A549 (cell line): ENCODE data around the gene OPHN1. TPM values are rescaled to one million over a fixed set of nuclear protein-coding genes. Genes with fewer than 3 reads are reported as not detected.

Experiments
- ATAC-seq, 2 experiments: fragments of 200-7000 bp in 1 of 2; fragments of >200 bp in 1 of 2; cut with Nextera tagmentation in 1 of 2; cut with Tn5 transposase in 1 of 2; 3 replicates each; pipeline versions ENCODE4 v1.8.0 to v1.9.1; 2018 to 2020; ENCODE audit warnings: mild to moderate bottlenecking in 1 of 2, moderate library complexity in 1 of 2
- CTCF ChIA-PET: fragments of 300-600 bp; sonication (Branson Sonifier 250); formaldehyde crosslinking; extraction: SDS; loops from one replicate; lab custom pipeline; 2021; ENCODE audit warnings: antibody characterized with exemption, inconsistent platforms; lab: Yijun Ruan, JAX
- POLR2A ChIA-PET: fragments of 350-600 bp; formaldehyde crosslinking; extraction: SDS; loops from one replicate; lab custom pipeline; 2021; ENCODE audit warnings: antibody characterized with exemption, inconsistent platforms; lab: Yijun Ruan, JAX
- DNase-seq, 2 experiments: peaks; one replicate each; pipeline versions ENCODE4 v3.0.0 to v3.0.0-alpha.2; 2011 to 2016; ENCODE audit warnings: low read depth in 1 of 2, low spot score in 1 of 2
- FAIRE-seq: peaks from 2 replicates; lab custom pipeline; 2011; peaks lifted over from hg19 to GRCh38; lab: Jason Lieb, UNC
- H3K27ac ChIP-seq, 2 experiments: fragments of >200 bp; sonication (Bioruptor Twin); formaldehyde crosslinking; 3 replicates each; pipeline ENCODE4 v1.5.1; 2016 to 2017
- H3K4me1 ChIP-seq: fragments of >200 bp; sonication (Bioruptor Twin); formaldehyde crosslinking; 3 replicates; pipeline ENCODE4 v1.6.1; 2016
- H3K4me2 ChIP-seq: fragments of >200 bp; sonication (Bioruptor Twin); formaldehyde crosslinking; 3 replicates; pipeline ENCODE4 v1.6.1; 2016
- H3K4me3 ChIP-seq: fragments of >200 bp; sonication (Bioruptor Twin); formaldehyde crosslinking; 3 replicates; pipeline ENCODE4 v1.5.1; 2016
- H3K9me3 ChIP-seq: fragments of >200 bp; sonication (Bioruptor Twin); formaldehyde crosslinking; 3 replicates; pipeline ENCODE4 v1.6.1; 2016
- CBX8 ChIP-seq: fragments of 200-600 bp; sonication (generic); IDR thresholded peaks from 2 replicates; pipeline ENCODE4 v1.6.1; 2016
- CEBPB ChIP-seq, 2 experiments: fragments of >200 bp in 1 of 2; sonication (Bioruptor Twin) in 1 of 2; formaldehyde crosslinking in 1 of 2; IDR thresholded peaks; 2 replicates each; pipeline ENCODE4 v1.6.1; 2012 to 2016
- CHD2 ChIP-seq: fragments of 150-350 bp; IDR thresholded peaks from 2 replicates; pipeline ENCODE4 v1.6.1; 2014; ENCODE audit warnings: low read length; ENCODE audit not compliant: partially characterized antibody
- E2F6 ChIP-seq: IDR thresholded peaks from 2 replicates; pipeline ENCODE4 v1.6.1; 2012; ENCODE audit warnings: low read depth, borderline replicate concordance
- EHF ChIP-seq: fragments of 250-450 bp; sonication (Bioruptor Pico); IDR thresholded peaks from 2 replicates; pipeline ENCODE4 v1.5.0; 2020; ENCODE audit warnings: mild to moderate bottlenecking
- ELK1 ChIP-seq: fragments of 150-350 bp; IDR thresholded peaks from 2 replicates; pipeline ENCODE4 v1.6.1; 2014; ENCODE audit warnings: low read depth, mild to moderate bottlenecking, low read length
- FOSB ChIP-seq: fragments of 250-450 bp; sonication (Bioruptor Pico); IDR thresholded peaks from 2 replicates; pipeline ENCODE4 v1.5.0; 2020; ENCODE audit warnings: mild to moderate bottlenecking, moderate library complexity
- FOSL2 ChIP-seq, 2 experiments: fragments of 450-650 bp in 1 of 2; fragments of >200 bp in 1 of 2; sonication (Bioruptor Twin) in 1 of 2; formaldehyde crosslinking; IDR thresholded peaks; 2 replicates each; pipeline versions ENCODE4 v1.5.0 to v1.6.1; 2016 to 2020; ENCODE audit warnings: mild to moderate bottlenecking in 1 of 2, moderate library complexity in 1 of 2
- FOXS1 ChIP-seq: fragments of 250-450 bp; sonication (Bioruptor Pico); IDR thresholded peaks from 2 replicates; pipeline ENCODE4 v1.5.0; 2020; ENCODE audit warnings: mild to moderate bottlenecking, moderate library complexity
- HDAC2 ChIP-seq: fragments of 200-600 bp; sonication (generic); IDR thresholded peaks from 2 replicates; pipeline ENCODE4 v1.6.1; 2016
- HOXA7 ChIP-seq: fragments of 250-450 bp; sonication (Bioruptor Pico); IDR thresholded peaks from 2 replicates; pipeline ENCODE4 v1.5.0; 2020; ENCODE audit warnings: mild to moderate bottlenecking, moderate library complexity
- HOXB13 ChIP-seq: fragments of 250-450 bp; sonication (Bioruptor Pico); IDR thresholded peaks from 2 replicates; pipeline ENCODE4 v1.5.0; 2020; ENCODE audit warnings: low read depth, mild to moderate bottlenecking, moderate library complexity
- JUNB ChIP-seq: fragments of >200 bp; sonication (Bioruptor Twin); formaldehyde crosslinking; IDR thresholded peaks from 2 replicates; pipeline ENCODE4 v1.6.1; 2016
- KDM5A ChIP-seq: fragments of 200-600 bp; sonication (generic); IDR thresholded peaks from 2 replicates; pipeline ENCODE4 v1.6.1; 2016; ENCODE audit warnings: antibody characterized with exemption, mild to moderate bottlenecking
- NFE2L2 ChIP-seq: fragments of 150-350 bp; conservative IDR thresholded peaks from 2 replicates; pipeline ENCODE4 v1.6.1; 2014; ENCODE audit warnings: low read length
- NPAS2 ChIP-seq: fragments of 250-450 bp; sonication (Bioruptor Pico); IDR thresholded peaks from 2 replicates; pipeline ENCODE4 v1.8.0; 2022; ENCODE audit warnings: mild to moderate bottlenecking, moderate library complexity, borderline replicate concordance
- NR3C1 ChIP-seq: fragments of >200 bp; sonication (Bioruptor Twin); formaldehyde crosslinking; IDR thresholded peaks from 3 replicates; pipeline ENCODE4 v1.6.1; 2017
- POLR2A ChIP-seq: IDR thresholded peaks from 2 replicates; pipeline ENCODE4 v1.6.1; 2012; ENCODE audit warnings: mild to moderate bottlenecking, low read length
- POLR2AphosphoS2 ChIP-seq: conservative IDR thresholded peaks from 2 replicates; pipeline ENCODE4 v1.6.1; 2012; ENCODE audit warnings: low read length, improper control_type of control experiment, inconsistent platforms
- RAD21 ChIP-seq, 2 experiments: fragments of >200 bp in 1 of 2; sonication (Bioruptor Twin) in 1 of 2; formaldehyde crosslinking in 1 of 2; IDR thresholded peaks in 1 of 2; conservative IDR thresholded peaks in 1 of 2; 2 replicates in 1 of 2; 3 replicates in 1 of 2; pipeline ENCODE4 v1.6.1; 2012 to 2018; ENCODE audit warnings: inconsistent platforms in 1 of 2
- RCOR1 ChIP-seq: fragments of 150-350 bp; IDR thresholded peaks from 2 replicates; pipeline ENCODE4 v1.6.1; 2014; ENCODE audit warnings: antibody characterized with exemption, low read length, low read depth
- RFX5 ChIP-seq: fragments of 450-650 bp; IDR thresholded peaks from 2 replicates; pipeline ENCODE4 v1.7.1; 2014; ENCODE audit warnings: antibody characterized with exemption, mild to moderate bottlenecking, moderate library complexity
- RNF2 ChIP-seq: fragments of 200-600 bp; sonication (generic); IDR thresholded peaks from 2 replicates; pipeline ENCODE4 v1.6.1; 2016; ENCODE audit warnings: low read depth, mild to moderate bottlenecking, antibody characterized with exemption, moderate library complexity, borderline replicate concordance
- SMC3 ChIP-seq: fragments of >200 bp; sonication (Bioruptor Twin); formaldehyde crosslinking; IDR thresholded peaks from 3 replicates; pipeline ENCODE4 v1.6.1; 2018; ENCODE audit warnings: inconsistent platforms
- SREBF2 ChIP-seq: fragments of 450-650 bp; IDR thresholded peaks from 2 replicates; pipeline ENCODE4 v1.6.1; 2014; ENCODE audit warnings: mild to moderate bottlenecking, moderate library complexity
- TFCP2L1 ChIP-seq: fragments of 250-450 bp; sonication (Bioruptor Pico); IDR thresholded peaks from 2 replicates; pipeline ENCODE4 v1.5.0; 2021; ENCODE audit warnings: mild to moderate bottlenecking
- USF2 ChIP-seq: fragments of 450-650 bp; IDR thresholded peaks from 2 replicates; pipeline ENCODE4 v1.6.1; 2014; ENCODE audit warnings: antibody characterized with exemption
- ZFP36 ChIP-seq: fragments of 450-650 bp; IDR thresholded peaks from 2 replicates; pipeline ENCODE4 v1.6.1; 2014; ENCODE audit warnings: borderline replicate concordance; ENCODE audit not compliant: partially characterized antibody
- ZNF302 ChIP-seq: fragments of 250-450 bp; sonication (Bioruptor Pico); IDR thresholded peaks from 2 replicates; pipeline ENCODE4 v1.9.0; 2021; ENCODE audit warnings: inconsistent platforms, mild to moderate bottlenecking, moderate library complexity
- ZSCAN20 ChIP-seq: fragments of 250-450 bp; sonication (Bioruptor Pico); IDR thresholded peaks from 2 replicates; pipeline ENCODE4 v1.8.0; 2022; ENCODE audit warnings: mild to moderate bottlenecking, moderate library complexity
- WGBS: methylation state at CpG from one replicate; pipeline ENCODE4 v1.1.6; 2017; ENCODE audit errors: missing lambda C conversion rate; 5-methylcytosine and 5-hydroxymethylcytosine counted together
- polyA plus RNA-seq, 4 experiments: library from polyadenylated mRNA; depleted of rRNA in 3 of 4; stranded (reverse); fragments of >200 nt; fragmentation: RNase III in 1 of 4; extraction: RNeasy Plus Mini Kit Qiagen cat#74134 plus additional on column Dnase treatment in 1 of 4; gene quantifications; 2 replicates in 3 of 4; 3 replicates in 1 of 4; pipeline ENCODE4 v1.2.3, GENCODE V29; 2011 to 2017
- TF ChIP-seq, protein P1 (sequence below): fragments of >200 bp; sonication (Bioruptor Twin); formaldehyde crosslinking; IDR thresholded peaks from 2 replicates; pipeline ENCODE4 v1.6.1; 2016
- TF ChIP-seq, protein P2 (sequence below): fragments of 250-450 bp; sonication (Bioruptor Pico); IDR thresholded peaks from 2 replicates; pipeline ENCODE4 v1.5.0; 2020; ENCODE audit warnings: low read depth, mild to moderate bottlenecking, moderate library complexity
- TF ChIP-seq, protein P3 (sequence below): fragments of >200 bp; sonication (Bioruptor Twin); formaldehyde crosslinking; IDR thresholded peaks from 3 replicates; pipeline ENCODE4 v1.5.1; 2016
- TF ChIP-seq, protein P4 (sequence below): IDR thresholded peaks from 2 replicates; pipeline ENCODE4 v1.6.1; 2012

OPHN1 gene
- polyA plus RNA-seq, 2 of the 4 experiments (the other 2 are of a cell fraction): 2.0 to 5.7 TPM

DNA sequence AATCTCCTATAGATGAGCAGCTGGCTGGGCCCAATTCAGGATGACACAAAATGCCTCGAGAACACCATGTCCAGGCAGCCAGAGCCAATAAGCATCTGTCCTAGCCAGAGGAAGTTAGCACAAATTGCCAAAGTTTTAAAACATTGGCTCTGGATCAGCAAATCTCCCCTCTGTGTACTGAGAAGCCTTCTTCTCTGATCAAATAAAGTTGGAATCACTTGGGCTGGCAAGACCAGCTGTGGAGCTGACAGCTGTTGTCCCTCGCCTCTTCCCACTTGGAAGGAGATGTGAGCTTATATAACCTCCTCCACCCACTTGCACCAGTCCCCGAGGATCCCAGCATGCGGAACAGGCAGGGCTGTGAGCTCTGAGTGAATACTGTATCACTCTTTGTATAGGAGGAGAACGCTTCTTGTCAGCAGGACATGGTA is 183.9 kb downstream of the OPHN1 start:
- Histone ChIP-seq H3K4me2 (no peak overlapping the region), H3K4me1 (peaks cover 10% of the 10 kb centered on the region; the same call in 2 of the 3 replicates), H3K27ac (no peak overlapping the region), H3K4me3 (no peak overlapping the region), H3K9me3 (no peaks in the 10 kb centered on the region)
- peak; percentile 13 for FAIRE-seq
- no peak for TF ChIP-seq SREBF2
- TF ChIP-seq ZNF302: no peak
- TF ChIP-seq ZSCAN20 (CRISPR knock-in tag): no peak
- TF ChIP-seq KDM5A: no peak
- TF ChIP-seq POLR2A: no peak
- TF ChIP-seq RCOR1: no peak
- TF ChIP-seq, protein P1, sequence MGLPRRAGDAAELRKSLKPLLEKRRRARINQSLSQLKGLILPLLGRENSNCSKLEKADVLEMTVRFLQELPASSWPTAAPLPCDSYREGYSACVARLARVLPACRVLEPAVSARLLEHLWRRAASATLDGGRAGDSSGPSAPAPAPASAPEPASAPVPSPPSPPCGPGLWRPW: no peak
- no peak for TF ChIP-seq EHF (CRISPR knock-in tag)
- TF ChIP-seq FOSL2 (IDR thresholded peaks at IDR 0.05): no peak
- TF ChIP-seq FOSL2 (CRISPR knock-in tag; IDR thresholded peaks at IDR 0.05): no peak
- no peak for TF ChIP-seq NPAS2 (CRISPR knock-in tag)
- TF ChIP-seq NFE2L2: no peak
- TF ChIP-seq NR3C1: no peak
- no peak for TF ChIP-seq USF2
- no peak for TF ChIP-seq FOSB
- no peak for TF ChIP-seq JUNB
- no peak for TF ChIP-seq RAD21 (conservative IDR thresholded peaks at IDR 0.05 in 1 of 2, IDR thresholded peaks at IDR 0.05 in 1 of 2)
- TF ChIP-seq RFX5: no peak
- TF ChIP-seq HDAC2: no peak
- no peak for TF ChIP-seq CEBPB (IDR thresholded peaks at IDR 0.05)
- 86% methylated on average over 5 of the region's 5 CpGs for WGBS
- no peak for ATAC-seq
- ChIA-PET CTCF (interaction anchor here (0.5 kb wide), 1 partner anchor 105 kb away, joined by 3 read pairs; no protein-coding TSS in a partner anchor), POLR2A (no interaction called here)
- DNase-seq: no peak

- CTCF ChIA-PET: interaction anchor here (1.6 to 1.7 kb wide), 2 partner anchors 14 to 24 kb away, joined by 4 to 9 read pairs; no protein-coding TSS in a partner anchor
- no peak overlapping the region for H3K27ac ChIP-seq
- no peaks in the 10 kb centered on the region for H3K4me1 ChIP-seq
- 67% methylated on average over 7 of the region's 7 CpGs for WGBS
- ATAC-seq (peak in 1 of 2 experiments; percentile 82; a peak in 3 of 6 replicates), FAIRE-seq (no peak), DNase-seq (peak in 1 of 2 experiments; percentile 19)
- H3K4me3 ChIP-seq: no peak overlapping the region
- POLR2A ChIA-PET: no interaction called here
- H3K9me3 ChIP-seq: no peaks in the 10 kb centered on the region
- no peak overlapping the region for H3K4me2 ChIP-seq
- no peak for TF ChIP-seq ZFP36
- peak; percentile 38 to 54; a peak in 4 of 5 replicates for TF ChIP-seq RAD21 (conservative IDR thresholded peaks at IDR 0.05 in 1 of 2, IDR thresholded peaks at IDR 0.05 in 1 of 2)
- TF ChIP-seq SMC3: peak; percentile 37; the same call in 2 of the 3 replicates
- no peak for TF ChIP-seq ZSCAN20 (CRISPR knock-in tag)
- no peak for TF ChIP-seq POLR2AphosphoS2
- TF ChIP-seq, protein P2, sequence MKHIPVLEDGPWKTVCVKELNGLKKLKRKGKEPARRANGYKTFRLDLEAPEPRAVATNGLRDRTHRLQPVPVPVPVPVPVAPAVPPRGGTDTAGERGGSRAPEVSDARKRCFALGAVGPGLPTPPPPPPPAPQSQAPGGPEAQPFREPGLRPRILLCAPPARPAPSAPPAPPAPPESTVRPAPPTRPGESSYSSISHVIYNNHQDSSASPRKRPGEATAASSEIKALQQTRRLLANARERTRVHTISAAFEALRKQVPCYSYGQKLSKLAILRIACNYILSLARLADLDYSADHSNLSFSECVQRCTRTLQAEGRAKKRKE (CRISPR knock-in tag): no peak
- TF ChIP-seq RNF2: no peak
- TF ChIP-seq ELK1: no peak
- TF ChIP-seq CHD2: no peak
- no peak for TF ChIP-seq FOSB
- TF ChIP-seq FOXS1 (CRISPR knock-in tag): no peak
- no peak for TF ChIP-seq E2F6
- no peak for TF ChIP-seq HOXB13 (CRISPR knock-in tag)
- no peak for TF ChIP-seq CBX8
- TF ChIP-seq ZNF302: no peak
- TF ChIP-seq, protein P3, sequence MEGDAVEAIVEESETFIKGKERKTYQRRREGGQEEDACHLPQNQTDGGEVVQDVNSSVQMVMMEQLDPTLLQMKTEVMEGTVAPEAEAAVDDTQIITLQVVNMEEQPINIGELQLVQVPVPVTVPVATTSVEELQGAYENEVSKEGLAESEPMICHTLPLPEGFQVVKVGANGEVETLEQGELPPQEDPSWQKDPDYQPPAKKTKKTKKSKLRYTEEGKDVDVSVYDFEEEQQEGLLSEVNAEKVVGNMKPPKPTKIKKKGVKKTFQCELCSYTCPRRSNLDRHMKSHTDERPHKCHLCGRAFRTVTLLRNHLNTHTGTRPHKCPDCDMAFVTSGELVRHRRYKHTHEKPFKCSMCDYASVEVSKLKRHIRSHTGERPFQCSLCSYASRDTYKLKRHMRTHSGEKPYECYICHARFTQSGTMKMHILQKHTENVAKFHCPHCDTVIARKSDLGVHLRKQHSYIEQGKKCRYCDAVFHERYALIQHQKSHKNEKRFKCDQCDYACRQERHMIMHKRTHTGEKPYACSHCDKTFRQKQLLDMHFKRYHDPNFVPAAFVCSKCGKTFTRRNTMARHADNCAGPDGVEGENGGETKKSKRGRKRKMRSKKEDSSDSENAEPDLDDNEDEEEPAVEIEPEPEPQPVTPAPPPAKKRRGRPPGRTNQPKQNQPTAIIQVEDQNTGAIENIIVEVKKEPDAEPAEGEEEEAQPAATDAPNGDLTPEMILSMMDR: peak; percentile 45; the same call in 2 of the 3 replicates
- TF ChIP-seq RCOR1: no peak
- TF ChIP-seq HOXA7 (CRISPR knock-in tag): no peak
- TF ChIP-seq, protein P4, sequence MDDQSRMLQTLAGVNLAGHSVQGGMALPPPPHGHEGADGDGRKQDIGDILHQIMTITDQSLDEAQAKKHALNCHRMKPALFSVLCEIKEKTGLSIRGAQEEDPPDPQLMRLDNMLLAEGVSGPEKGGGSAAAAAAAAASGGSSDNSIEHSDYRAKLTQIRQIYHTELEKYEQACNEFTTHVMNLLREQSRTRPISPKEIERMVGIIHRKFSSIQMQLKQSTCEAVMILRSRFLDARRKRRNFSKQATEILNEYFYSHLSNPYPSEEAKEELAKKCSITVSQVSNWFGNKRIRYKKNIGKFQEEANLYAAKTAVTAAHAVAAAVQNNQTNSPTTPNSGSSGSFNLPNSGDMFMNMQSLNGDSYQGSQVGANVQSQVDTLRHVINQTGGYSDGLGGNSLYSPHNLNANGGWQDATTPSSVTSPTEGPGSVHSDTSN: no peak
- TF ChIP-seq TFCP2L1 (CRISPR knock-in tag): no peak
Observed at GRCh38 chrX:68238568-68238967, 194.7 kb downstream of the OPHN1 start.
